ENCODE data around the gene KIF3B. TPM values are rescaled to one million over a fixed set of nuclear protein-coding genes. Genes with fewer than 3 reads are reported as not detected.
"Not testable (repeated sequence)": the region's sequence is repeated elsewhere in the genome, so short reads cannot be mapped to it uniquely, and the experiment has no call there.

KIF3B gene
- total RNA-seq, 1 experiment from 2014 or later = 15.7 TPM

DNA sequence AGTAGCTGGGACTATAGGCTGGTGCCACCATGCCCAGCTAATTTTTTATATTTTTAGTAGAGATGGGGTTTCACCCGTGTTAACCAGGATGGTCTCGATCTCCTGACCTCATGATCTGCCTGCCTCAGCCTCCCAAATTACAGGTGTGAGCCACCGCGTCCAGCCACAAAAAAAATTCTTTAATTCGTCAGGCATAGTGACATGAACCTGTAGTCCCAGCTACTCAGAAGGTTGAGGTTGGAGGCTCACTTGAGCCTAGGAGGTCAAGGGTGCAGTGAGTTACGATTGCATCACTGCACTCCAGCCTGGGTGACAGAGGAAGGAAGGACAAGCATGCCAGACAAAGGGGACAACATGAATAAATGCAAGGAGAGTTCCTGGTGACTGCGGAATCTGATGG, 61.2 kb downstream of the KIF3B start:
- H3K9ac ChIP-seq (ENCODE audit: low read length) = no peak overlapping the region
- no peak overlapping the region for H3K4me2 ChIP-seq (ENCODE audit: low read depth, low read length, poor library complexity, severe bottlenecking)
- H3K79me2 ChIP-seq (ENCODE audit: low read length) = no peaks in the 10 kb centered on the region
- H4K20me1 ChIP-seq (ENCODE audit: insufficient read depth, low read depth, low read length) = no peaks in the 10 kb centered on the region
- no peaks in the 10 kb centered on the region for H3K9me3 ChIP-seq (ENCODE audit: low read length)
- H3K4me3 ChIP-seq (ENCODE audit: low read length) = no peak overlapping the region
- H3K9me2 ChIP-seq (replicated peaks; ENCODE audit: insufficient read depth, low read length) = no peaks in the 10 kb centered on the region
- H3K4me1 ChIP-seq (ENCODE audit: low read length) = peaks cover 9% of the 10 kb centered on the region
- DNase-seq = no peak
- no peak overlapping the region for H3K27ac ChIP-seq (ENCODE audit: low read length)
- peaks cover 7% of the 10 kb centered on the region; the same call in 1 of the 2 replicates for H3K36me3 ChIP-seq (ENCODE audit: insufficient read depth, low read length)
- no peak overlapping the region for H2AFZ ChIP-seq (ENCODE audit: low read length)
- no peaks in the 10 kb centered on the region for H3K27me3 ChIP-seq (ENCODE audit: low read length)

DNA sequence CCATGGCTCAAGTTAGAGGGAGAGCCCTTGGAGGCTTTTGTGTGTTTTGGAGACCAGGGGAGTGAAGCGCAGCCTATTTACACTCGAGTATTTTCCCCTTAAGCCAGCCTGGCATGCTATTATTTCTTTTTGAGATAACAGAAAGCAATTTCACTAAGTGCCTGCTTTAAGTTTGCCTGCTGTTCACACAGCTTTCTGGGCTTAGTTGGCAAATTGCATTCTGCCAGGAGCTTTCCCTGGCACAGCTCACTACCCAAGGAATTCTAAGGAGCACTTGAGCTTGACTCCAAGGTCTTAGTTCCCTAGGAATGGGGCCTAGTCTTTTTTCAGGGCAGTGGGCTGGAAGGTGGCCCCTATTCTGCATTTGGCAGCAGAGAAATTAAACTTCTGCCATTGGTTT, 61.7 kb downstream of the KIF3B start:
- no peak overlapping the region for H3K4me3 ChIP-seq (ENCODE audit: low read length)
- no peaks in the 10 kb centered on the region for H3K79me2 ChIP-seq (ENCODE audit: low read length)
- H3K9me3 ChIP-seq (ENCODE audit: low read length) = no peaks in the 10 kb centered on the region
- H4K20me1 ChIP-seq (ENCODE audit: insufficient read depth, low read depth, low read length) = no peaks in the 10 kb centered on the region
- H3K9me2 ChIP-seq (replicated peaks; ENCODE audit: insufficient read depth, low read length) = no peaks in the 10 kb centered on the region
- DNase-seq = no peak
- no peak overlapping the region for H2AFZ ChIP-seq (ENCODE audit: low read length)
- H3K27me3 ChIP-seq (ENCODE audit: low read length) = no peaks in the 10 kb centered on the region
- no peak overlapping the region for H3K9ac ChIP-seq (ENCODE audit: low read length)
- H3K4me2 ChIP-seq (ENCODE audit: low read depth, low read length, poor library complexity, severe bottlenecking) = no peak overlapping the region
- no peak overlapping the region for H3K27ac ChIP-seq (ENCODE audit: low read length)
- H3K4me1 ChIP-seq (ENCODE audit: low read length) = peaks cover 9% of the 10 kb centered on the region
- peaks cover 3% of the 10 kb centered on the region; the same call in 1 of the 2 replicates for H3K36me3 ChIP-seq (ENCODE audit: insufficient read depth, low read length)

DNA sequence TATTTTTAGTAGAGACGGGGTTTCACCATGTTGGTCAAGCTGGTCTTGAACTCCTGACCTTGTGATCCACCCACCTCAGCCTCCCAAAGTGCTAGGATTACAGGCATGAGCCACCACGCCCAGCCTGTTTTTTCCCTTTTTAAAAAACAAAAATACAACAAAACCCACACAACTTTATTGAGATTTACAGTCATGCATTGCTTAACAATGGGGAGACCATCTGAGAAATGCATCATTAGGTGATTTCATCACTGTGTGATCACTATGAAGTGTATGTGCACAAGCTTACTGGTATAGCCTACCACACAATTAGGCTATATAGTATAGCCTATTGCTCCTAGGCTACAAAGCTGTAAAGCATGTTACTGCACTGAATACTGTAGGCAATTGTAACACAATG, 63.6 kb downstream of the KIF3B start:
- not testable (repeated sequence) for H3K9me2 ChIP-seq (replicated peaks; ENCODE audit: insufficient read depth, low read length); H3K9ac ChIP-seq (ENCODE audit: low read length); H3K79me2 ChIP-seq (ENCODE audit: low read length); H3K27ac ChIP-seq (ENCODE audit: low read length); H4K20me1 ChIP-seq (ENCODE audit: insufficient read depth, low read depth, low read length); H3K4me3 ChIP-seq (ENCODE audit: low read length); H3K36me3 ChIP-seq (ENCODE audit: insufficient read depth, low read length); H2AFZ ChIP-seq (ENCODE audit: low read length); H3K4me2 ChIP-seq (ENCODE audit: low read depth, low read length, poor library complexity, severe bottlenecking); DNase-seq; H3K27me3 ChIP-seq (ENCODE audit: low read length); H3K9me3 ChIP-seq (ENCODE audit: low read length)
- H3K4me1 ChIP-seq (ENCODE audit: low read length) = peaks cover 20% of the 10 kb centered on the region

DNA sequence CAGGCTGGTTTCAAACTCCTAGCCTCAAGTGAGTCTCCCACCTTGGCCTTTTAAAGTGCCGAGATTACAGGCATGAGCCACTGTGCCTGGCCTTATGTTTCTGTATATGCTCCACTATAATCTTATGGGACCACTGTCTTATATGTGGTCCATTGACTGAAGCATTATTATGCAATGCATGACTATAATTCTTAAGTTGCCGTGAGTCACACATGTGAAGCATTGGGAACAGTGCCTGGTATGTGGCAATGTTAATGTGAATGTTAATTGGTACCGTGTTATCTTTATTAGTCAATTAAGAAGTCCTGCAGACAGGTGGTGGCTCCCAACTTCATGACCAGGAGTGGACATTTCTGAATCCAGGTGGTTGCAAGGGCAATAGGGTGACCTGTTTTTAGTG, 66.0 kb downstream of the KIF3B start:
- Histone ChIP-seq H3K36me3 (ENCODE audit: insufficient read depth, low read length) (no peaks in the 10 kb centered on the region), H3K9me3 (ENCODE audit: low read length) (no peaks in the 10 kb centered on the region), H4K20me1 (ENCODE audit: insufficient read depth, low read depth, low read length) (no peaks in the 10 kb centered on the region), H3K9ac (ENCODE audit: low read length) (no peak overlapping the region), H2AFZ (ENCODE audit: low read length) (no peak overlapping the region), H3K4me1 (ENCODE audit: low read length) (peaks cover 12% of the 10 kb centered on the region), H3K27ac (ENCODE audit: low read length) (no peak overlapping the region), H3K4me3 (ENCODE audit: low read length) (no peak overlapping the region), H3K27me3 (ENCODE audit: low read length) (no peaks in the 10 kb centered on the region), H3K9me2 (replicated peaks; ENCODE audit: insufficient read depth, low read length) (no peaks in the 10 kb centered on the region), H3K79me2 (ENCODE audit: low read length) (no peaks in the 10 kb centered on the region), H3K4me2 (ENCODE audit: low read depth, low read length, poor library complexity, severe bottlenecking) (no peak overlapping the region)
- no peak for DNase-seq

DNA sequence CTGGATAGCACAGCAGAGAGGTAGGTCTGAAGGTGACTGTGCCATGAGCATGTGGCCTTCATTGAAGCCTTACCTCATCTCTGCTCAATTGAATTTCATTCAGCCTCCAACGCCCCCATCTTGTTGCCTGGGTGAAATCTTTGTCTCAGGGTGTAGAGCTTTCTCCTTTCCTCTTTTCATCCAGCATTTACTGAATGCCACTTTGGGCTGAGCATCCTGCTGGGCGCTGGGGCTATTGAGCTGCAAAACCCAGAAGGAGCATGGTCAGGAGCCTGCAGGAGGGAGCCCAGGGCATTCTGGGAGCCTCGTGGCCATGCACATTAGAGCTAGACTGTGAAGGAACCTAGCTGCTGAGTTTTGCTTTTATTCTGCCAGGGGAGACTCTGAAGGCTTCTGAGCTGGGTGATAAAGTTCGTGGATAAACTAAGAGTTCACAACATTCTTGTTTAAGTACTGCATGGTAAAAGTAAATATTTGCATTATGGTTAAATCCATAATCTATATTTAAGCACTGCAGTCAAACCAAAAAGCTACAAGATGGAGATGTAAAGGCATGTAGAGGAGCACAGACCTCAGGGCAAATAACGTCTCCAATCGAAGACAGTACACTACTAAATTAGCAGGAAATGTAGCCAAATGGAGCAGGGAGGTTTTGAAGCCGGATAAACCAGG, 67.5 kb downstream of the KIF3B start:
- Histone ChIP-seq H3K4me1 (ENCODE audit: low read length) (peaks cover 12% of the 10 kb centered on the region), H3K9me2 (replicated peaks; ENCODE audit: insufficient read depth, low read length) (no peaks in the 10 kb centered on the region), H2AFZ (ENCODE audit: low read length) (no peak overlapping the region), H3K4me3 (ENCODE audit: low read length) (no peak overlapping the region), H3K9me3 (ENCODE audit: low read length) (no peaks in the 10 kb centered on the region), H3K36me3 (ENCODE audit: insufficient read depth, low read length) (no peaks in the 10 kb centered on the region), H3K27me3 (ENCODE audit: low read length) (no peaks in the 10 kb centered on the region), H4K20me1 (ENCODE audit: insufficient read depth, low read depth, low read length) (no peaks in the 10 kb centered on the region), H3K4me2 (ENCODE audit: low read depth, low read length, poor library complexity, severe bottlenecking) (no peak overlapping the region), H3K27ac (ENCODE audit: low read length) (peak overlapping the region; percentile 10; the same call in 1 of the 2 replicates), H3K9ac (ENCODE audit: low read length) (no peak overlapping the region), H3K79me2 (ENCODE audit: low read length) (no peaks in the 10 kb centered on the region)
- DNase-seq = no peak

DNA sequence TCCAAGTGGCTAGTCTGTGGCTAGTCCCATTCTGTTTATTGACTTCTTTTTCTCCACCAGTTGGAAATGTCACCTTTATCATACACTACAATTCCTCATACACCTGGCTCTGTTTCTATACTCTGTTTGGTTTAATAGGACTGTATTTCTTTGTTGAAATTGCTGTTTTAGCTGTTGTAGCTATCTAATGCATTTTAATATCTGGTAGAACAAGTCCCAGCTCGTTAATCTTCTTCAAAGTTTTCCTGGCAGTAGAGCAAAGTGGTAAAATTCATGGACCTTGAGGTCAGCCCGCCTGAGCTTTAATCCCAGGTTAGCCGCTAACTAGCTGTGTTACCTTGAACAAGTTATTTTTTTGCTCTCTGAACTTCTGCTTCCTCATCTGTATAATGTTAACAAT, 70.8 kb downstream of the KIF3B start:
- Histone ChIP-seq H3K9ac (ENCODE audit: low read length) (no peak overlapping the region), H4K20me1 (ENCODE audit: insufficient read depth, low read depth, low read length) (no peaks in the 10 kb centered on the region), H3K4me3 (ENCODE audit: low read length) (no peak overlapping the region), H3K27me3 (ENCODE audit: low read length) (no peaks in the 10 kb centered on the region), H3K36me3 (ENCODE audit: insufficient read depth, low read length) (no peaks in the 10 kb centered on the region), H3K4me2 (ENCODE audit: low read depth, low read length, poor library complexity, severe bottlenecking) (no peak overlapping the region), H3K9me3 (ENCODE audit: low read length) (no peaks in the 10 kb centered on the region), H3K79me2 (ENCODE audit: low read length) (no peaks in the 10 kb centered on the region), H3K9me2 (replicated peaks; ENCODE audit: insufficient read depth, low read length) (no peaks in the 10 kb centered on the region), H2AFZ (ENCODE audit: low read length) (no peak overlapping the region), H3K4me1 (ENCODE audit: low read length) (peaks cover 18% of the 10 kb centered on the region), H3K27ac (ENCODE audit: low read length) (no peak overlapping the region)
- no peak for DNase-seq

DNA sequence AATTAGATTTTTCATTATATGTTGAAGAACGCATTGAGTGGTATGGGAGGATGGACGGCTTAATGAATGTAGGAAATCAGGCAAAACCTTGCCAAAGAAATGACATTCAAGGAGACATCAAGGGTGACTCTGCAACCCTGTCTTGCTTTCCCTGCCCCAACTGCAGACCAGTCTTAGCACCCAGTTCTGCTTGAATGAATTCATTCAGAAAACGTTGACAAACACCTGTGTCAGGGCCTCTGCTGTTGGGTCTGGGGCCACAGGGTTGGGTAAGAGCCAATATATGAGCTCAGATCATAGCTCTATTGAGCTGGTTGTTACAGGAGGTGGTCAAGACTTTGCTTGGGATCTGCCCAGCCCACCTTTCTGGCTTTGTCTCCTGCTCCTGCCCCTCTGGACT, 73.0 kb downstream of the KIF3B start:
- Histone ChIP-seq H3K9ac (ENCODE audit: low read length) (no peak overlapping the region), H3K4me2 (ENCODE audit: low read depth, low read length, poor library complexity, severe bottlenecking) (no peak overlapping the region), H3K79me2 (ENCODE audit: low read length) (no peaks in the 10 kb centered on the region), H4K20me1 (ENCODE audit: insufficient read depth, low read depth, low read length) (no peaks in the 10 kb centered on the region), H2AFZ (ENCODE audit: low read length) (no peak overlapping the region), H3K4me3 (ENCODE audit: low read length) (no peak overlapping the region), H3K9me3 (ENCODE audit: low read length) (no peaks in the 10 kb centered on the region), H3K9me2 (replicated peaks; ENCODE audit: insufficient read depth, low read length) (no peaks in the 10 kb centered on the region), H3K27me3 (ENCODE audit: low read length) (no peaks in the 10 kb centered on the region), H3K4me1 (ENCODE audit: low read length) (peaks cover 23% of the 10 kb centered on the region), H3K27ac (ENCODE audit: low read length) (peak overlapping the region; percentile 37; the same call in 1 of the 2 replicates), H3K36me3 (ENCODE audit: insufficient read depth, low read length) (no peaks in the 10 kb centered on the region)
- DNase-seq = no peak

DNA sequence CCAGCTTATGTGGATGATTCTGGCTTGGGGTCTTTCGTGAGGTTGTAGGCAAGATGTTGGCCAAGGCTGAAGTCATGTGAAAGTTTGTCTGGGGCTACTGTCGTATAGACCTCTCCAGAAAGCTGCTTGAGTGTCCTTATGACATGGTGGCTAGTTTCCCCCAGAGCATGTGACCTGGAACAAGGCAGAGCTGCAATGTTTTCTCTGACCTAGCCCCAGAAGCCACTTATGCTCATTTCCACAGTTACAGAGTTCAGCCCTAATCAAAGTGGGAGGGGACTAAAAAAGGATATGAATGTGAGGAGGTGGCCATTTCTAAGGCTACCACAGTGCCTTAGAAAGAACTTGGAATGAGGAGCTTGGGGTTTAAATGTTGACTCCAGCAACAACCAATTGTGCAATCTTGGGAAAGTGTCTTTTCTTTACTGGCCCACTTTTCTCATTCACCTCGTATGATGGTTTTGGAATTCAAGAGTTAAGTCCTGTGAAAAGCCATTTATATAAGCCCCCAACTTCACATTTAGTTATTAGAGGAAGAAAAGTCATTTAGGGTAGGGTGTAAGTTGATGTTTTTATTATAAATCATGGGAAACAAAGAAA, 74.8 kb downstream of the KIF3B start:
- Histone ChIP-seq H3K9me3 (ENCODE audit: low read length) (no peaks in the 10 kb centered on the region), H3K27me3 (ENCODE audit: low read length) (no peaks in the 10 kb centered on the region), H3K27ac (ENCODE audit: low read length) (no peak overlapping the region), H3K4me2 (ENCODE audit: low read depth, low read length, poor library complexity, severe bottlenecking) (no peak overlapping the region), H2AFZ (ENCODE audit: low read length) (no peak overlapping the region), H3K9me2 (replicated peaks; ENCODE audit: insufficient read depth, low read length) (no peaks in the 10 kb centered on the region), H3K79me2 (ENCODE audit: low read length) (peaks cover 3% of the 10 kb centered on the region; the same call in 1 of the 2 replicates), H3K36me3 (ENCODE audit: insufficient read depth, low read length) (no peaks in the 10 kb centered on the region), H3K4me3 (ENCODE audit: low read length) (no peak overlapping the region), H3K9ac (ENCODE audit: low read length) (no peak overlapping the region), H4K20me1 (ENCODE audit: insufficient read depth, low read depth, low read length) (no peaks in the 10 kb centered on the region), H3K4me1 (ENCODE audit: low read length) (peaks cover 40% of the 10 kb centered on the region)
- DNase-seq = no peak

All from Karpas-422 (cell line).